Measurements from ENCODE around the gene ING4. TPM values are rescaled to one million over a fixed set of nuclear protein-coding genes. Genes with fewer than 3 reads are reported as not detected.

ING4 gene
- total and polyA plus RNA-seq, 4 donors = 19.7 to 63.7 (median 44.3) TPM

GRCh38 chr12:6699259-6699988 lies 36.5 kb upstream of the ING4 start:
- 26 to 30% methylated on average over 13 to 16 of the region's 16 CpGs for WGBS, 2 donors
- H3K4me1 ChIP-seq (ENCODE audit: control insufficient read depth in 1 of 2, insufficient read depth in 2 of 2, low read length in 2 of 2) = no peaks in the 10 kb centered on the region
- no peak for ATAC-seq (ENCODE audit: low FRiP score)
- no peak for DNase-seq
- H3K4me3 ChIP-seq (ENCODE audit: low read length in 2 of 2) = peak overlapping the region; percentile 36 to 87
- H3K27me3 ChIP-seq (ENCODE audit: control insufficient read depth in 1 of 2, insufficient read depth in 2 of 2, low read length in 1 of 2) = no peaks in the 10 kb centered on the region
- no peak overlapping the region for H3K27ac ChIP-seq (ENCODE audit: low read depth in 1 of 2, low read length in 2 of 2)
- no peaks in the 10 kb centered on the region for H3K36me3 ChIP-seq (ENCODE audit: control insufficient read depth in 1 of 2, insufficient read depth in 2 of 2, low read length in 1 of 2)
- intact Hi-C loops (cut with DNase I) = no loop called here
- no peaks in the 10 kb centered on the region for H3K9me3 ChIP-seq (ENCODE audit: control insufficient read depth, low read length)

- no peaks in the 10 kb centered on the region for H3K27me3 ChIP-seq (ENCODE audit: control insufficient read depth in 1 of 2, insufficient read depth in 2 of 2, low read length in 1 of 2)
- no peaks in the 10 kb centered on the region for H3K9me3 ChIP-seq (ENCODE audit: control insufficient read depth, low read length)
- no peaks in the 10 kb centered on the region for H3K36me3 ChIP-seq (ENCODE audit: control insufficient read depth in 1 of 2, insufficient read depth in 2 of 2, low read length in 1 of 2)
- no peak overlapping the region for H3K4me3 ChIP-seq (ENCODE audit: low read length in 2 of 2)
- DNase-seq = peak in 1 of 2 donors; percentile 37
- ATAC-seq (ENCODE audit: low FRiP score) = no peak
- intact Hi-C loops (cut with DNase I) = no loop called here
- no peak overlapping the region for H3K27ac ChIP-seq (ENCODE audit: low read depth in 1 of 2, low read length in 2 of 2)
- 73% methylated on average over 8 of the region's 8 CpGs for WGBS, 2 donors
- no peaks in the 10 kb centered on the region for H3K4me1 ChIP-seq (ENCODE audit: control insufficient read depth in 1 of 2, insufficient read depth in 2 of 2, low read length in 2 of 2)
Measured at GRCh38 chr12:6698352-6699046, 35.6 kb upstream of the ING4 start.

DNA sequence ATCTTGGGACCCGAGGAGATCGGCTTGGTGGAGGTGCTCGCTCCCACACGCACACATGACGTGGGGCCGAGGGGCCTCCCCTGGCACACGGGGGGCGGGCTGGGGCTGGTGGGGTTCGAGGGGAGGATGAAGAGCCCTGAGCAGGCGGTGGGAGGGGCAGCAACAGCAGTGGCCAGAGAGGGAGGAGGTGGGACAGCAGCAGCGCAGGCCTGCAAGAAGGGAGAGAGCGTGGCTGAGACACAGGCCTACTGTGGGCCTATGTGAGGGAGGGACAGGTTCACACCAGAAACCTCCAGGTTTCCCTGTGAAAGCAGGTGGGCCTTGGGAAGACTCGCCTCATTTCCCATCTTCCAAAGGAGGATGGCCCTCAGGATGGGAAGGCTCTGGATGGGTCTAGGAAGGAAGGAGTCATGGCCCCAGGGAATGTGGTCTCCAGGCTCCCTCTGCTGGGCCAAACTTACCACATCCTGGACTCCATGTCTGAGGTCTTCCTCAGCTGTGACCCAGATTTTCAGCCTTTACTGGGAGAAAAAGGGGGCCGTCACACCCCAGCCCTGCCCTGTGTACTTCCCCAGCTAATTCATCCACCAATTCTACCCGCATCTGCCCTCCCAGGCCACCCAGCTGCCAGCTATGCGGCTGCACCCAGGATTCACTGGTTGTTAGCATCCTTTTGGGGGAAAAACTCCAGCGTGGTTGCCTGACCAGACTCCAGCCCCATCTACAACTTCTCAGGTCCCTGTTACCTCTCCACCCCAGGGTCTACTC lies 34.8 kb upstream of the ING4 start:
- Histone ChIP-seq H3K27ac (ENCODE audit: low read depth in 1 of 2, low read length in 2 of 2) (no peak overlapping the region), H3K9me3 (ENCODE audit: control insufficient read depth, low read length) (no peaks in the 10 kb centered on the region), H3K4me1 (ENCODE audit: control insufficient read depth in 1 of 2, insufficient read depth in 2 of 2, low read length in 2 of 2) (no peaks in the 10 kb centered on the region), H3K27me3 (ENCODE audit: control insufficient read depth in 1 of 2, insufficient read depth in 2 of 2, low read length in 1 of 2) (no peaks in the 10 kb centered on the region), H3K4me3 (ENCODE audit: low read length in 2 of 2) (no peak overlapping the region), H3K36me3 (ENCODE audit: control insufficient read depth in 1 of 2, insufficient read depth in 2 of 2, low read length in 1 of 2) (no peaks in the 10 kb centered on the region)
- intact Hi-C loops (cut with DNase I) = no loop called here
- WGBS, 2 donors = 82 to 85% methylated on average over 17 of the region's 17 CpGs
- ATAC-seq (ENCODE audit: low FRiP score) (no peak), DNase-seq (peak in 1 of 2 donors; percentile 59)

- ATAC-seq (ENCODE audit: low FRiP score) (no peak), DNase-seq (peak in 1 of 2 donors; percentile 52)
- no peak overlapping the region for H3K4me3 ChIP-seq (ENCODE audit: low read length in 2 of 2)
- WGBS, 2 donors = 83 to 84% methylated on average over 17 of the region's 17 CpGs
- no peak overlapping the region for H3K27ac ChIP-seq (ENCODE audit: low read depth in 1 of 2, low read length in 2 of 2)
- H3K36me3 ChIP-seq (ENCODE audit: control insufficient read depth in 1 of 2, insufficient read depth in 2 of 2, low read length in 1 of 2) = no peaks in the 10 kb centered on the region
- no peaks in the 10 kb centered on the region for H3K4me1 ChIP-seq (ENCODE audit: control insufficient read depth in 1 of 2, insufficient read depth in 2 of 2, low read length in 2 of 2)
- no peaks in the 10 kb centered on the region for H3K27me3 ChIP-seq (ENCODE audit: control insufficient read depth in 1 of 2, insufficient read depth in 2 of 2, low read length in 1 of 2)
- intact Hi-C loops (cut with DNase I) = no loop called here
- no peaks in the 10 kb centered on the region for H3K9me3 ChIP-seq (ENCODE audit: control insufficient read depth, low read length)
Measured at GRCh38 chr12:6696690-6697583, 34.0 kb upstream of the ING4 start.

- no peaks in the 10 kb centered on the region for H3K4me1 ChIP-seq (ENCODE audit: control insufficient read depth in 1 of 2, insufficient read depth in 2 of 2, low read length in 2 of 2)
- H3K27ac ChIP-seq (ENCODE audit: low read depth in 1 of 2, low read length in 2 of 2) = no peak overlapping the region
- H3K4me3 ChIP-seq (ENCODE audit: low read length in 2 of 2) = no peak overlapping the region
- H3K27me3 ChIP-seq (ENCODE audit: control insufficient read depth in 1 of 2, insufficient read depth in 2 of 2, low read length in 1 of 2) = no peaks in the 10 kb centered on the region
- ATAC-seq (ENCODE audit: low FRiP score) = no peak
- 75 to 82% methylated on average over 9 to 11 of the region's 11 CpGs for whole genome bisulfite sequencing, 2 donors
- no peak for DNase-seq
- intact Hi-C loops (cut with DNase I) = no loop called here
- no peaks in the 10 kb centered on the region for H3K36me3 ChIP-seq (ENCODE audit: control insufficient read depth in 1 of 2, insufficient read depth in 2 of 2, low read length in 1 of 2)
- H3K9me3 ChIP-seq (ENCODE audit: control insufficient read depth, low read length) = no peaks in the 10 kb centered on the region
Measured at GRCh38 chr12:6695313-6696045, 32.6 kb upstream of the ING4 start.

- WGBS, 2 donors = 80 to 85% methylated on average over 9 of the region's 9 CpGs
- intact Hi-C loops (cut with DNase I) = no loop called here
Measured at GRCh38 chr12:6694701-6695100, 31.8 kb upstream of the ING4 start.

DNA sequence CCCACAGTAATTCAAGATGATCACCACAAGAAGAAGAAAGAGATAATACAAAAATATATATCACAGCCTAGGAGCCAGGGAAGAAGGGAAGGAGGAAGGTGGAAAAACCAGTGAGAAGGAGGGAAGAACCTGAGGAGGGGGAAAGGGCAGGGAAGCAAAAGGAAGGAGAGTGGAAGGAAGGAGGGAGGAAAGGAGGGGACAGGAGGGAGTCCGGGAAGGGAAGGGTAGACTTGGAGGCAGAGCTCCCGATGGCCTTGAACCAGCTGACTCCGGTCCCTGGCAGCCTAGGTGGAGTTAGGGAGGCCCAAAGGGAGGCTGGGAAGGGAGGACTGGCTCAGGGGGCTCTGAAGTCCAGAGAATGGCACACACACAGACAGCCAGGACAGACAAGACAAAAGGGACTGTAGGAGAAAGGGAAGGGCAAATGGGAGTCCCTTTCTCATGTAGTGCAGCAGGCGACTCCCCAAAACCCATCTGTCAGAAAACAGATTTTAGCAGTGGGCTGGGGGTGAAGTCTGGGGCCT lies 31.0 kb upstream of the ING4 start:
- DNase-seq (no peak), ATAC-seq (ENCODE audit: low FRiP score) (no peak)
- no peaks in the 10 kb centered on the region for H3K4me1 ChIP-seq (ENCODE audit: control insufficient read depth in 1 of 2, insufficient read depth in 2 of 2, low read length in 2 of 2)
- 81 to 89% methylated on average over 4 of the region's 4 CpGs for WGBS, 2 donors
- H3K27me3 ChIP-seq (ENCODE audit: control insufficient read depth in 1 of 2, insufficient read depth in 2 of 2, low read length in 1 of 2) = no peaks in the 10 kb centered on the region
- no peak overlapping the region for H3K4me3 ChIP-seq (ENCODE audit: low read length in 2 of 2)
- no peak overlapping the region for H3K27ac ChIP-seq (ENCODE audit: low read depth in 1 of 2, low read length in 2 of 2)
- no peaks in the 10 kb centered on the region for H3K9me3 ChIP-seq (ENCODE audit: control insufficient read depth, low read length)
- intact Hi-C loops (cut with DNase I) = no loop called here
- H3K36me3 ChIP-seq (ENCODE audit: control insufficient read depth in 1 of 2, insufficient read depth in 2 of 2, low read length in 1 of 2) = no peaks in the 10 kb centered on the region

More at GRCh38 chr12:6694701-6695100, 31.8 kb upstream of the ING4 start:
- Histone ChIP-seq H3K4me1 (ENCODE audit: control insufficient read depth in 1 of 2, insufficient read depth in 2 of 2, low read length in 2 of 2) (no peaks in the 10 kb centered on the region), H3K27ac (ENCODE audit: low read depth in 1 of 2, low read length in 2 of 2) (no peak overlapping the region), H3K9me3 (ENCODE audit: control insufficient read depth, low read length) (no peaks in the 10 kb centered on the region), H3K36me3 (ENCODE audit: control insufficient read depth in 1 of 2, insufficient read depth in 2 of 2, low read length in 1 of 2) (no peaks in the 10 kb centered on the region), H3K4me3 (ENCODE audit: low read length in 2 of 2) (no peak overlapping the region), H3K27me3 (ENCODE audit: control insufficient read depth in 1 of 2, insufficient read depth in 2 of 2, low read length in 1 of 2) (no peaks in the 10 kb centered on the region)
- no peak for ATAC-seq (ENCODE audit: low FRiP score)
- no peak for DNase-seq

All from aorta (tissue), 5 donors.